Osteocyte (in vitro differentiated cells): ENCODE data around the gene TAS2R40. TPM values are rescaled to one million over a fixed set of nuclear protein-coding genes. Genes with fewer than 3 reads are reported as not detected.
"Not testable (repeated sequence)": the region's sequence is repeated elsewhere in the genome, so short reads cannot be mapped to it uniquely, and the experiment has no call there.

ENCODE experiments used
- DNase-seq: peaks from one replicate; pipeline ENCODE4 v3.0.0; 2021; ENCODE audit warnings: mixed read lengths; ENCODE audit not compliant: unreplicated experiment; ENCODE audit errors: extremely low spot score
- H3K27ac Mint-ChIP-seq: one replicate; pipeline ENCODE4 v1.8.0; 2021; ENCODE audit warnings: mild to moderate bottlenecking, mixed read lengths; ENCODE audit not compliant: unreplicated experiment
- H3K27me3 Mint-ChIP-seq: one replicate; pipeline ENCODE4 v1.8.0; 2021; ENCODE audit warnings: mixed read lengths; ENCODE audit not compliant: unreplicated experiment
- H3K36me3 Mint-ChIP-seq: one replicate; pipeline ENCODE4 v1.8.0; 2021; ENCODE audit warnings: mixed read lengths; ENCODE audit not compliant: unreplicated experiment
- H3K4me1 Mint-ChIP-seq: one replicate; pipeline ENCODE4 v1.8.0; 2021; ENCODE audit warnings: mixed read lengths; ENCODE audit not compliant: unreplicated experiment
- H3K4me3 Mint-ChIP-seq: one replicate; pipeline ENCODE4 v1.8.0; 2021; ENCODE audit warnings: mild to moderate bottlenecking, moderate library complexity, mixed read lengths; ENCODE audit not compliant: unreplicated experiment
- H3K9me3 Mint-ChIP-seq: one replicate; pipeline ENCODE4 v1.8.0; 2021; ENCODE audit warnings: mixed read lengths; ENCODE audit not compliant: unreplicated experiment
- CTCF ChIP-seq: fragments of 200-600 bp; sonication (generic); IDR thresholded peaks from 2 replicates; pipeline ENCODE4 v1.5.0; 2021; ENCODE audit warnings: antibody characterized with exemption, mild to moderate bottlenecking, moderate library complexity
- long read RNA-seq: library from polyadenylated mRNA; unstranded; transcript quantifications from one replicate; pipeline ENCODE4 v2.0.0, GENCODE V29; 2021
- total RNA-seq: library from RNA; stranded (reverse); gene quantifications from 2 replicates; pipeline ENCODE4 v1.2.1, GENCODE V29; 2021

The TAS2R40 gene
- not detected in 2 replicates for total RNA-seq
- long read RNA-seq = 0 reads

- Mint-ChIP-seq H3K9me3 (no peaks in the 10 kb centered on the region), H3K4me1 (peaks cover 17% of the 10 kb centered on the region), H3K27ac (no peak within 1 kb of the TSS), H3K36me3 (peaks cover 2% of the 10 kb centered on the region), H3K27me3 (peaks cover 17% of the 10 kb centered on the region), H3K4me3 (no peak within 1 kb of the TSS)
- no peak for DNase-seq
- TF ChIP-seq CTCF = no peak
Observed at GRCh38 chr7:143221737-143222136, at the start of gene TAS2R40. Gene TAS2R40 (plus strand): TSS chr7:143222037. CDS start chr7:143222079, 42 bp downstream.

- peaks cover 6% of the 10 kb centered on the region for H3K9me3 Mint-ChIP-seq
- H3K27me3 Mint-ChIP-seq = peaks cover 11% of the 10 kb centered on the region
- no peak for DNase-seq
- H3K4me3 Mint-ChIP-seq = no peak overlapping the region
- H3K36me3 Mint-ChIP-seq = no peaks in the 10 kb centered on the region
- H3K4me1 Mint-ChIP-seq = peaks cover 16% of the 10 kb centered on the region
- no peak overlapping the region for H3K27ac Mint-ChIP-seq
- TF ChIP-seq CTCF = no peak
Observed at GRCh38 chr7:143172354-143172753, 49.5 kb upstream of the TAS2R40 start.

- no peaks in the 10 kb centered on the region for H3K36me3 Mint-ChIP-seq
- no peak for DNase-seq
- no peak overlapping the region for H3K4me3 Mint-ChIP-seq
- H3K9me3 Mint-ChIP-seq = peaks cover 14% of the 10 kb centered on the region
- peaks cover 16% of the 10 kb centered on the region for H3K4me1 Mint-ChIP-seq
- no peak for TF ChIP-seq CTCF
- H3K27ac Mint-ChIP-seq = no peak overlapping the region
- peaks cover 11% of the 10 kb centered on the region for H3K27me3 Mint-ChIP-seq
Observed at GRCh38 chr7:143176128-143176527, 45.7 kb upstream of the TAS2R40 start.

- H3K36me3 Mint-ChIP-seq = no peaks in the 10 kb centered on the region
- H3K27ac Mint-ChIP-seq = no peak overlapping the region
- TF ChIP-seq CTCF = no peak
- H3K4me1 Mint-ChIP-seq = peaks cover 5% of the 10 kb centered on the region
- H3K27me3 Mint-ChIP-seq = peaks cover 17% of the 10 kb centered on the region
- H3K4me3 Mint-ChIP-seq = no peak overlapping the region
- no peak for DNase-seq
- peaks cover 14% of the 10 kb centered on the region for H3K9me3 Mint-ChIP-seq
Observed at GRCh38 chr7:143177374-143178119, 44.3 kb upstream of the TAS2R40 start.

GRCh38 chr7:143180771-143181170 is 41.1 kb upstream of the TAS2R40 start:
- H3K9me3 Mint-ChIP-seq = peaks cover 14% of the 10 kb centered on the region
- H3K4me3 Mint-ChIP-seq, H3K4me1 Mint-ChIP-seq, H3K36me3 Mint-ChIP-seq, H3K27ac Mint-ChIP-seq, DNase-seq: not testable (repeated sequence)
- H3K27me3 Mint-ChIP-seq = peaks cover 23% of the 10 kb centered on the region
